HFFc6 (cell line): ENCODE measurements around the gene HNRNPA3. TPM values are rescaled to one million over a fixed set of nuclear protein-coding genes. Genes with fewer than 3 reads are reported as not detected.

Source experiments
- DNase-seq: peaks from one replicate; pipeline ENCODE4 v3.0.0-alpha.2; 2018
- H3K27ac Mint-ChIP-seq: 2 replicates; pipeline ENCODE4 v1.8.0; 2020; ENCODE audit warnings: mild to moderate bottlenecking, mixed read lengths
- H3K27me3 Mint-ChIP-seq: 2 replicates; pipeline ENCODE4 v1.8.0; 2021; ENCODE audit warnings: mild to moderate bottlenecking, moderate library complexity, mixed read lengths; ENCODE audit not compliant: insufficient read depth
- H3K36me3 Mint-ChIP-seq: 2 replicates; pipeline ENCODE4 v1.8.0; 2021; ENCODE audit warnings: low read depth, mixed read lengths
- H3K4me1 Mint-ChIP-seq: 2 replicates; pipeline ENCODE4 v1.8.0; 2020; ENCODE audit warnings: low read depth, mixed read lengths
- H3K4me3 Mint-ChIP-seq: 2 replicates; pipeline ENCODE4 v1.8.0; 2020; ENCODE audit warnings: mild to moderate bottlenecking, moderate library complexity, mixed read lengths
- H3K9me3 Mint-ChIP-seq: 2 replicates; pipeline ENCODE4 v1.8.0; 2020; ENCODE audit warnings: mild to moderate bottlenecking, mixed read lengths
- CTCF ChIP-seq: fragments of 200-600 bp; sonication (generic); IDR thresholded peaks from 2 replicates; pipeline ENCODE4 v1.5.0; 2021; ENCODE audit warnings: antibody characterized with exemption, mild to moderate bottlenecking
- total RNA-seq, 6 experiments: library from RNA; stranded (reverse); fragmentation: NEBNext Ultra II Directional; extraction: Animal tissue kit (Norgen Biotek cat#: 25700); gene quantifications; 2 replicates in 1 of 6; 3 replicates in 5 of 6; pipeline ENCODE4 v1.2.3, GENCODE V29; 2021

HNRNPA3 gene
- total RNA-seq, 6 experiments from 2014 or later = 165 to 253 (median 205) TPM

- Mint-ChIP-seq H3K4me3 (no peak overlapping the region), H3K9me3 (no peaks in the 10 kb centered on the region), H3K27me3 (no peaks in the 10 kb centered on the region), H3K4me1 (peaks cover 30% of the 10 kb centered on the region), H3K27ac (no peak overlapping the region), H3K36me3 (peaks cover 2% of the 10 kb centered on the region)
- DNase-seq = no peak
- TF ChIP-seq CTCF = no peak
Measured at GRCh38 chr2:177268187-177268871, 55.7 kb downstream of the HNRNPA3 start.

- DNase-seq = no peak
- no peak for TF ChIP-seq CTCF
- Mint-ChIP-seq H3K4me3 (no peak overlapping the region), H3K27me3 (no peaks in the 10 kb centered on the region), H3K4me1 (peaks cover 36% of the 10 kb centered on the region), H3K9me3 (no peaks in the 10 kb centered on the region), H3K36me3 (no peaks in the 10 kb centered on the region), H3K27ac (no peak overlapping the region)
Measured at GRCh38 chr2:177268901-177269300, 56.3 kb downstream of the HNRNPA3 start.

- no peak for TF ChIP-seq CTCF
- Mint-ChIP-seq H3K27ac (no peak overlapping the region), H3K36me3 (no peaks in the 10 kb centered on the region), H3K9me3 (no peaks in the 10 kb centered on the region), H3K27me3 (no peaks in the 10 kb centered on the region), H3K4me3 (no peak overlapping the region), H3K4me1 (peaks cover 48% of the 10 kb centered on the region)
- DNase-seq = no peak
Measured at GRCh38 chr2:177270531-177270930, 57.9 kb downstream of the HNRNPA3 start.

GRCh38 chr2:177271981-177272666 lies 59.5 kb downstream of the HNRNPA3 start:
- Mint-ChIP-seq H3K27me3 (no peaks in the 10 kb centered on the region), H3K9me3 (no peaks in the 10 kb centered on the region), H3K4me1 (peaks cover 37% of the 10 kb centered on the region), H3K4me3 (no peak overlapping the region), H3K36me3 (no peaks in the 10 kb centered on the region), H3K27ac (no peak overlapping the region)
- DNase-seq = no peak
- TF ChIP-seq CTCF = no peak

GRCh38 chr2:177272765-177273164 lies 60.2 kb downstream of the HNRNPA3 start:
- H3K9me3 Mint-ChIP-seq = no peaks in the 10 kb centered on the region
- no peak for DNase-seq
- H3K27ac Mint-ChIP-seq = no peak overlapping the region
- H3K27me3 Mint-ChIP-seq = no peaks in the 10 kb centered on the region
- no peak overlapping the region for H3K4me3 Mint-ChIP-seq
- TF ChIP-seq CTCF = no peak
- H3K36me3 Mint-ChIP-seq = no peaks in the 10 kb centered on the region
- H3K4me1 Mint-ChIP-seq = peaks cover 37% of the 10 kb centered on the region
